Stimulated activated CD4-positive, alpha-beta T cell treated with anti-CD3 and anti-CD28 coated beads, TNF-alpha, amount 100 ng/mL, for 24 hours (primary cell): Measurements from ENCODE around the gene FNBP1L.

Source experiments
- DNase-seq, 3 experiments: peaks; one replicate each; pipeline ENCODE4 v3.0.0-alpha.2; 2020; ENCODE audit warnings: low read depth in 3 of 3

Gene FNBP1L

GRCh38 chr1:93591676-93592550 lies 144.0 kb downstream of the FNBP1L start:
- DNase-seq: no peak

- no peak for DNase-seq
These were observed 144.6 kb downstream of the FNBP1L start for GRCh38 chr1:93592551-93592949.

GRCh38 chr1:93593854-93594602 lies 146.1 kb downstream of the FNBP1L start:
- no peak for DNase-seq

GRCh38 chr1:93594603-93594880 lies 146.6 kb downstream of the FNBP1L start:
- DNase-seq: no peak

- DNase-seq: no peak
These were observed 147.3 kb downstream of the FNBP1L start for GRCh38 chr1:93595266-93595665.

- no peak for DNase-seq
These were observed 147.8 kb downstream of the FNBP1L start for GRCh38 chr1:93595743-93596142.

- no peak for DNase-seq
These were observed 148.6 kb downstream of the FNBP1L start for GRCh38 chr1:93596329-93597089.

GRCh38 chr1:93597709-93598108 lies 149.8 kb downstream of the FNBP1L start:
- no peak for DNase-seq

- no peak for DNase-seq
These were observed 150.5 kb downstream of the FNBP1L start for GRCh38 chr1:93598396-93598795.

GRCh38 chr1:93598861-93599439 lies 151.0 kb downstream of the FNBP1L start:
- no peak for DNase-seq

DNA sequence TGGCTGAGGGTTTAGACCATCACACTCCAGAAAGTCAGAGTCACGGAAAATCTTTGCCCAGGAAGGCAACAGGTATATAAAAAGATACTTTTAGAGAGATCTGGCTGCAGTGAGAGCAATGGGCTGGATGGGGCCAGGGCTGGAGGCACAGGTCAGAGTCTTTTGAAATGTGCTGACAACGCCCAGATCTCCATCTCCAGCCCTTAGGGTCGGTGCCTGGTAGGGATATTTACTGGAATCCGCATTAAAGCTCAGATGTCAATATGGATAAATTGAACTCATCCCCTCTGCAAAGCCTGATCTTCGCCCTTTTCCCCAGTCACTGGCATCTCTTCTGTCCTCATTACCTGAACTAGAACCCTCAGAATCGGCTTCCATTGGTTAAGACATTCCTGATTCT lies 151.6 kb downstream of the FNBP1L start:
- no peak for DNase-seq

DNA sequence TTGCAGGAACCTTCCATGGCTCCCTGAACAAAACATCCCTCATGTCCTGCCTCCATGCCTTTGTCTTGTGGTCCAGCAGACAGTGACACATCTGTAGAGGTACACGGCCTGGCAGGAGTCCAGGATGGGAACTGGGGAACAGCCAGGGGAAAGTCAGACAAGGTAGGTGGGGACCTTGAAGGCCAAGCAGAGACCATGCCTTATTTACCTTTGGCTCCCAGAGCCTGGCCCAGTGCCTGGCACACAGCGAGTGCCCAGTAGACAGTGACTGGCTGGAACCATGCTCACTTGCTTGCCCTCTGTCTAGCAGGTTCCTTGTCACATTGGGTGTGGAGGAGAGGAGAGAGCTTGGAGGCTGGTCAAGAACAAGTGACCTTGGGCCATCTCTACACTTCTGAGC lies 152.7 kb downstream of the FNBP1L start:
- DNase-seq: no peak

- no peak for DNase-seq
These were observed 153.8 kb downstream of the FNBP1L start for GRCh38 chr1:93601686-93602085.

DNA sequence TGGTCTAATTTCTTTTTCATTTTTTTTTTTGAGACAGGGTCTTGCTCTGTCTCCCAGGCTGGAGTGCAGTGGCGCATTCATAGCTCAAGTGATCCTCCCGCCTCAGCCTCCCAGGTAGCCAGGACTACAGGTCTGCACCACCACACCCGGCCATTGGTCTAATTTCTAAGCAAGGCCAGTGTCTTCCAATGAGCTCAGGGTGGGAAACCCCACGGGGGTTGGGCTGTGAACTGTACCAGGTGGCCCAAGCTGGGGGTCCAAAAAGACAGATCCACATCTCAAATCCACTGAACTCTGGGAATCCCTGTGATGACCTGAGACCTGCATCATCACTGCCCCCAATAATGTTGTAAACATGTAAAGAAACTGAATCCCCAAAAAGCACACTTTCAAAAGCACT lies 154.2 kb downstream of the FNBP1L start:
- DNase-seq: no peak

DNA sequence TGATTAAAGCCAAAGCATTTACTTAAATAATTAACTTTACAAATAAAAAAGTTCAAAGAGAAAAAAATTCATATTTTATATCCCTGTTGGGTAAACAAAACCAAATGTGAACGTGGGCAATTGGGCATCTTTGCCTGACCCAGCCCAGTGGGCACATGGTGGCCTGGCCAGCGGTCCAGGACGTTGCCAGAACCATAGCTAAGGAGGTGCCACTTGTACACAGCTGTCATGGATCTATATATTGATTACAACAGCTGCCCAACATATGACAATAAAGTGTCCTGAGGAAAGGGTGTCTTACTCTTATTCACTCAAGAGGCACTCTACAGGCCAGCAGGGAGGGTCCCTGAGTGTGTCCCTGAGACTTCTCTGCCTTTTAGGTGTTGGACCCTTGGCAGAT lies 155.2 kb downstream of the FNBP1L start:
- DNase-seq: no peak

DNA sequence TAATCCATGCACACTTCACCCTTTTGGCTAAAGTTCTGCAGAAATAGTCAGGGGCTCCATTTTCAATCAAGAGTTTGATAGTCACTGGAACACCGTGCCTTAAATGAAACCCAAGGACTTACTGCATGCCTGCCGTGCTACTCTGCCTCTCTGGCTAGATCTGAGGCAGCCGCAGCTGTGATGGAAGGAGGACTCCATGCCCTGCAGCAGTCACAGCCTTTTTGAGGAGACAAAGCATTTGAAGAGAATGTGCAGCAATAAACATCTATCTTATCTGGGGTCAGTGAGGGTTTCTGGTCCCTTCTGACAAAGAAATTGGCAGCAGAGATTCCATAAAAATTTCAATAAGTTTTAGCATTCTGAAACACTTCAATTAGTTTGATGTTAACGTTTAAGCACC lies 155.7 kb downstream of the FNBP1L start:
- no peak for DNase-seq
